GM18526 (cell line): ENCODE data around the gene HPGDS.

Source experiments
- POLR2A ChIP-seq: IDR thresholded peaks from 3 replicates; pipeline ENCODE4 v1.6.1; 2011; ENCODE audit not compliant: insufficient read length; ENCODE audit errors: extremely low read depth

The HPGDS gene

DNA sequence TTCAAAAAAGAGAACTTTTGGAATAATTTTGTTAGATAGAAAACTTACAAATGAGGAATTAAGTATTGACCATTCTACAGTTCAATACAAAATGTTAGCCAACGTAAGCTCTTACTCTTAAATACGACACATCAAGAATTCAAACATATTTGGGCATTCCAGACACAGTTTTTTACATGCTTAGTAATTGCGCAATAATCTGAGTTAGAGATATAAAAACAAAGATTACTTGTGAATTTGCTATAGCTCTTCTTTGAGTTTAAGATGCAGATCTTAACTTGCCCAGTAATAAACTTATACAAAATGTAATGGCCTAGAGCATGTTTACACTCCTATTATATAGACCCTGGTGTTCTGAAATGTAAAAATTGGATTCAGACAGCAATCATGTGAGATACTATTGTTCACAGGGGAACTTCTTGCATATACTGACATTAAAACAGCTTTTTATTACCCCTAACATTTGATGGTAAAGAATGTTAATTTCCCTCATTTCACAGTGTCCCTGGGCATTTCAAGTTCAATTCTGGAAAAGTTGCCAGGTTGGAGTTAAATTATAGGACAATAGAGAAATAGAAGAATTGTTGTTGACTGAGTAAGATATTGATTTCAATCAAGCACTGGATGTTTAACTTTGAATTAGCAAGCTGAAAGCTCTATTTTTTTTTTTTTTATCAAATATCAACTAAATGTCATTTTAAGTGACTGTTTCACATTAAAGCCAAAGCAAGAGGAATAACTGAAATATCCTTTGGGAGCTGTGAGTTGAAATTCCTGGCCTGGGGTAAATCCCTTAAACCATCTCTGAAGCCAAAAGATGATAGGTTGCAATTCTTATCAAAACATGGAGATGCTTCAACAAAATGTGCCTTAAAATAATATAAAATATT is 910 bp downstream of the HPGDS start:
- TF ChIP-seq POLR2A = no peak

DNA sequence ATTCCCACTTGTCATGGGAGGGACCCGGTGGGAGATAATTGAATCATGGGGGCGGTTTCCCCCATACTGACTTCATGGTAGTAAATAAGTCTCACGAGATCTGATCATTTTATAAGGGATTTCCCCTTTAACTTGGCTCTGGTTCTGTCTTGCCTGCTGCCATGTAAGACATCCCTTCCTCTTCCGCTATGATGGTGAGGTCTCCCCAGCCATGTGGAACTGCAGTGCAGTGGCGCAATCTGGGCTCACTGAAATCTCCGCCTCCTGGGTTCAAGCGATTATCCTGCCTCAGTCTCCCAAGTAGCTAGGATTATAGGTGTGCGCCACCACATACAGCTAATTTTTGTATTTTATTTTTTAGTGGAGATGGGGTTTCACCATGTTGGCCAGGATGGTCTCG is 2.9 kb downstream of the HPGDS start:
- no peak for TF ChIP-seq POLR2A

DNA sequence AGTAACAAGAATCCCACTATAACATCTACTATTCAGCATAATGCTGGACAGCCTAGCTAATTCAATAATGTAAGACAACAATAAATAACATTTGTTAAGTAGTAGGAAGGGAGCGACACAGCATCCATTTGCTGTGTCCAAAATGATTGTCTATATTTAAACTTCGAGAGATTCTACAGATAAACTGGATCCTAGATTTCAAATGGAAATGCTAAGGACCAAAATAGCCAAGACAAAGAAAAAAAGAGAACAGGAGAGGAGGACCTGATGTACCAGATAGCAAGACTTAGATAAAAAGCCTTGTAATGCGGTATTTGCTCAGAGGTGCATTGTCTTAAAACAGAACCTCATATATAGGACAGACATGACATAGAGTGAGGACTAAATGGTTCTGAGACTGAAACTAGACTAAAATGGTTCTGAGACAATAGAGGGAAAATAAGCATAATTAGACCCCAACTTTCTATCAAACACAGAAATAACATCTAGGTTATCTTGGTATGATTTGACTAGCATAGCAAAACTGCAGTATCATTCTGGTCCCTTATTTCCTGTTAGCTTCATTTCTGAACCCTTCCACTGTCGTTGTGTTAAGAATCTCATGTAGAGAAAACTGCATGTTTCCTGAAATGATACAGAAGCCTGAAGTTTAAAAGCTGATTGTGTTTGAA is 3.8 kb downstream of the HPGDS start:
- TF ChIP-seq POLR2A = no peak

DNA sequence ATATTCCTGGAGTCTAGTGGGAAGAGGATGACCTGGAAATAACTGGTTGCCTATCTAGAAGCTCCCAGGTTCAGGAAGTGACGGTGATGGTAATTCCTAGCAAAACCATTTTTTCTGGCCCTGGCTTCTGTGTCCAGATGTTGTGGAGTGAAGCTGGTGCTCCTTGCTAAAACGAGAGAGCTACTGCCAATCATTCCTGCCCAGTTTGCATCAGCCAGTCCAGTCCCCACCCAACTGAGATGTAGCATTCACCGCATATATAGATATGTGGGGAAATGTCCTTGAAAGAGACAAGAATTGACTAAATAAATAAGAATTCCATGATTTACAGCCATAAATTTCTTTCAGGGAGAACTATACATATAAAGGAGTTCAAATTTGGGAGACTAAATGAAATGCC is 6.3 kb downstream of the HPGDS start:
- no peak for TF ChIP-seq POLR2A

- TF ChIP-seq POLR2A = no peak
These were observed 7.7 kb downstream of the HPGDS start for GRCh38 chr4:94334962-94335361.

DNA sequence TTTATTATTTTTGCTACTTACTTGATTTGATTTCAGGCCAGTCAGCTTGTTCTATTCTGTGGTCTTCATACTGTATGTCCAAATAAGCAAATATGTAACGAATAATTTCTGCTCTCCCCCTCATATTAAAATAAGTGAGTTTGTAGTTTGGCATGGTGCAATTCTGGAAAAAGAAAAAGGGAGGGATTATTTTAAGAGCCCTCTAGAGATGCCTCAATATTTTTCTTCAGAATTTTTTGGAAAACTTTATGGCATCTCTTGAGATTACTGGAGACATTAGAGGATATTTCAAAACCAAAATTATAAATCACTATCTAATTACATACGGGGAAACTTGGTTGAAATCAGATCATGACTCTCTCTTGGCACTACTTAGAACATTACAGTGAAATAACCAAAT is 8.2 kb downstream of the HPGDS start:
- no peak for TF ChIP-seq POLR2A

- TF ChIP-seq POLR2A = no peak
These were observed 8.8 kb downstream of the HPGDS start for GRCh38 chr4:94333866-94334265.

GRCh38 chr4:94332983-94333590 is 9.5 kb downstream of the HPGDS start:
- no peak for TF ChIP-seq POLR2A

- TF ChIP-seq POLR2A = no peak
These were observed 12.7 kb downstream of the HPGDS start for GRCh38 chr4:94329933-94330332.

DNA sequence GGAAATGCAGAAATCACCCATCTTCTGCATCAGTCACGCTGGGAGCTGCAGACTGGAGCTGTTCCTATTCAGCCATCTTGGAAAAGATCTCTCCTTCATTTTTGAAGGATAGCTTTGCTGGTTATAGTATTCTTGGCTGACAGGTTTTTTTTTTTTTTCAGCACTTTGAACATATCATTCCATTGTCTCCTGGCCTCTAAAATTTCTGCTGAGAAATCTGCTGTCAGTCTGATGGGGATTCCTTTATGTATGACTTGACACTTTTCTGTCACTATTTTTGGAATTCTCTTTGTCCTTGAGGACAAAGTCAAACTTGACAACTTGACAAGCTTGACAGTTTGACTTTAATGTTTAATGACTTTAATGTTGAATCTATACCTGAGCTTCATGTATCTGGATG is 16.8 kb downstream of the HPGDS start:
- TF ChIP-seq POLR2A = no peak

DNA sequence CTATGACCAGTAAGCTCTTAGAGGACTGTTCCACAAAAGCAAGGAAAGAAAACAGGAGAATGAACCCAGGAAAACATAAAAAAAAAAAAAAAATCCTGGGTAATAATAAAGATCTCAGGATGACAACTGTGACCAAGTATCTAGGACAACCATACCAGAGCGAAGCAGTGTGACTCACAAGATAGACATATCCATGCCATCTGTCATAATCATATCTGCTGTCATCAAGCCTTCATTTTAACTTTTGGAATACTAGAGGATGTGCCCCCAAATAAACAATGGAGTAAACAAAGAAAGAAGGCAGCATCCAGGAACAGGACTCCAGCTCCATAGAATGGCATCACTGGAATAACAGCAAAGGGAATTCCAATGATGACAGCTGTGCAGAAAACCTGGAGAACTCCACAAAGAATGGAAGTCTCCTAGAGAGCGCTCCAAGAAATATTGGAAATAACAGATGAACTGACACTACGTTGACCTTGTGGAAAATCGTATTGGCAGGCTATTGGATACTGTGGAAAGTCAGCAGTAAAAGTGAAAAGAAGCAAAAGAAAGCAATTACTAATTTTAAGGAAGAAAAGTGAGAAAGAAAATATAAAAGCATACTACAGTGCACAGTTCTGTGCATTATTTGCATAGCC is 35.3 kb downstream of the HPGDS start:
- no peak for TF ChIP-seq POLR2A

DNA sequence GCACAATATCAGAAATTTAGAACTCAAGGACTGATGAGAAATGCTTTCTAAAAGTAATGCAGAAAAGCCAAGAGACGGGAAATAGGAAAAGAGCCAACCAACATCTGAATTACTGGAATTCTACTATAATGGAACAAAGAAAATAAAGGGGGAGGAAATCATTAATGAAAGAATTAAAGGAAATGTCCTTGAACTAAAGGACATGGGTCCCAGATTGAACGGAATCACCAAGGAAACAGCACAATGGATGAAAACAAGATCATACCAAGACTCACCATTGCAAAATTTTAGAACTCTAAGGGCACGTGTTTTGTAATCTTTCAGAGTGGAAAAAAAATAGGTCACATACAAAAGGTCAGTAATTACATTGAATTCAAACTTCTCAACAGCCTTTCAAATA is 35.9 kb downstream of the HPGDS start:
- TF ChIP-seq POLR2A = no peak

GRCh38 chr4:94305466-94306225 is 37.0 kb downstream of the HPGDS start:
- TF ChIP-seq POLR2A = no peak

DNA sequence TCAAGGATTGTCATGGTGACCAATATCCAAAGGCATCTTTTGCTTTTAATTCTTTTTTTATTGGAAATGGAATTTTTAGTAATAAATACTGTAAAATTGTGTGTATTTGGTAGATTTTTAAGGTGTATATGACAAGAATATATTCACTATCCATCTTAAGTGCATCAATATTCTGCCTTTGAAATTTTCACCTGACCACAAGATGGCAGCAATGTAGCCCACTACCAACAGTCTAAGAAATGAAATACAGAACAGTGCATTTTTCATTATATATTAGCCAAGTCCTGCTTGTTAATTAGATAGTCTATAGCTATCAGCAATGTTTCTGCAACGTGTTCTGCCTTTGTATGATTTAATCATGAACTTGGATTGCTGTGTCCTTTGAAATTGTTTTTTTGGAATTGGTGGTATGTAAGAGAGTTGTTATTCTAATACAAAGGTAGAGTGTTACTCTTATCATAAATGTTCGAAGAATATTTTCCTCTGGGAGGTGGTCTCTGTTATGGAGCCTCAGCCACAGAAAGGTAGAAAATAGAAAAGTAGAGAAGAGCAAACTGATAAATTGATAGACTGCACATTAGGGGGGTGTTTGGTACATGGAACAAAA is 38.2 kb downstream of the HPGDS start:
- no peak for TF ChIP-seq POLR2A

GRCh38 chr4:94302191-94302590 is 40.4 kb downstream of the HPGDS start:
- TF ChIP-seq POLR2A = no peak

GRCh38 chr4:94298725-94299252 is 43.8 kb downstream of the HPGDS start:
- TF ChIP-seq POLR2A = no peak
